ENCODE measurements around the gene KLF16.

KLF16 gene

GRCh38 chr19:1864480-1865171 is 1.2 kb upstream of the KLF16 start:
- ATAC-seq, result peak; percentile 47
- Mint-ChIP-seq H3K27ac (peak overlapping the region; percentile 65 to 94), H3K4me3 (peak overlapping the region; percentile 83 to 88), H3K27me3 (no peaks in the 10 kb centered on the region), H3K4me1 (peaks cover 63% of the 10 kb centered on the region), H3K9me3 (no peaks in the 10 kb centered on the region)
- peak; percentile 69 to 75 for DNase-seq

DNA sequence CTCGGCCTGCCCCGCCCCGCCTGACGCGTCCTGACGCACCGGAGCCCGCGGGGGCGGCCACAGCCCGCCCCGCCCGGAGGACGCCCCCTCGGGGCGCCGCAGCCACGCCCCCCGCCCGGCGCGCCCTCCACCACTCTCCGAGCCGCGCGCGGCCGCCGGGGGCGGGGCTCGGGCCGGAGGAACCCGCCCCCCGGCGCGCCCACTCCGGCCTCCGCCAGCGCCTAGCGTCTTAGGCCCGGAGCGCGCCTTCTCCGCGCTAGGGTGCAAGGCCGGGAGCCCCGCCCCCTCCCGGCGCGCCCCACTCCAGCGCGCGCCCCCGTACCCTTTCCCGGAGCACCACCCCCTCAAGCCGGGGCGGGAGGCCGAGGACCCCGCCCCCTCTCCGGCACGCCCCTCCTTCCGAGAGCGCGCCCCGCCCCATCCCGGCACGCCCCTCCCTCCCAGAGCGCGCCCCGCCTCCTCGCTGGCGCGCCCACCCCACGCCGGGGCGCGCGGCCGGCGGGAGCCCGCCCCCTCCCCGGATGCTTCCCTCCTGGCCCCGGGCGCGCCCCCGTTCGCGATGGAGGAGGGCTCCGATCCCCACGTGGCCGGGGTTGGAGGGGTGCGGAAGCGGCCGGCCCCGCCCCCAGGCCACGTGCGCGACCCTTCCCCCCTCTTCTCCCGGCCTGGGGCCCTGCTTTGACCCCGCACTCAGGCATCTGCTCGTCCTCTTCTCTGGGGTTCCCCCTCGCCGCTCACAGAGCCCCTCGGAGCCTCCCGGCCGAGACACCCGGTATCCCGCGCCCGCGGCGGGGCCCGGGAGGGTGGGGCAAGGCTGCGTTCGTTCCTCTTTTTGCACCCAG is 480 bp upstream of the KLF16 start:
- Mint-ChIP-seq H3K27me3 (no peaks in the 10 kb centered on the region), H3K4me1 (peaks cover 67% of the 10 kb centered on the region), H3K4me3 (peak overlapping the region; percentile 83 to 88), H3K27ac (peak overlapping the region; percentile 65 to 93), H3K9me3 (no peaks in the 10 kb centered on the region)
- DNase-seq (peak; percentile 94 to 95), ATAC-seq (peak; percentile 74)

DNA sequence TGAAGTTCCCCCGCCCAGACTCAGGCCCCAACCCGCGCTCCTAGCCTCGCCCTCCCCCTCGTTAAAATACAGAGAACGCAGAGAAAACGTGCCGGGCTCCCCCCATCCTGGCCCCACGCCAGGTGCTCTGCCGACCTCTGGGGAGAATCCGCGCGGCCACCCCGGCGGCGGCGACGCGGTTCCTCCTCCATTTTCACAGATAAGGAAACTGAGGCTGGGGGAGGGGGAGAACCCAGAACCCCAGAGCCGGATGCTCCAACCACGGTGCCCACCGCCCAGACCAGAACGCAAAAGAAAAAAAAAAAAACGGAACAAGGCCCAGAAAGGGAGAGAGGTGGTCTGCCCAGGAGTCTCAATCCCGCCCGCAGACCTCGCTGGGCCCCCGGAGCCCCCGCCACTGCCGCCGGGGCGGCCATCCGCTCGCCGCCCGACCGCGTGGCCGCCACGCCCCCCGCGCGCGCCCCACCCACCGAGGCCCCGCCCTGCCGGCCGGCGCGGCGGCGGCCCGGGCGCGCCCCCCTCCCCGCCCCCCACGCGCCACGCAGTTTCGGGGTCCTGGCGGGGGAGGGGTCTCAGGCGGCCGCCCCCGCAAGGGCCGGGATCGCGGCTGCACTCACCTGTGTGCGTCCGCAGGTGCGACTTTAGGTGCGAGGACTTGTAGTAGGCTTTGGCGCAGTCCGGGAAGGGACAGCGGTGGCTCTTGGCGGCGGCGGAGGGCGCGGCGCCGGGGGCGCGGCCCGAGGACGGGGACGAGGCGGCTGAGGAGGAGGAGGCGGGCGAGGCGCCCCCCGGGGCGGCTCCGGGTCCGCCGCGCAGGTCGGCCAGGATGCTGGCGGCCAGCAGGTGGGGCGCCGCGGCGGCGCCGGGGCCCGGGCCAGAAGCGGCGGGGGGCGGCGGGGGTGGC is 703 bp downstream of the KLF16 start:
- peak overlapping the region; percentile 95 to 99 for H3K27ac Mint-ChIP-seq
- H3K4me1 Mint-ChIP-seq, result peaks cover 70% of the 10 kb centered on the region
- no peaks in the 10 kb centered on the region for H3K27me3 Mint-ChIP-seq
- DNase-seq (peak; percentile 62 to 66), ATAC-seq (peak; percentile 2)
- no peaks in the 10 kb centered on the region for H3K9me3 Mint-ChIP-seq
- H3K4me3 Mint-ChIP-seq, result peak overlapping the region; percentile 97 to 99

- ATAC-seq (no peak), DNase-seq (no peak)
- no peaks in the 10 kb centered on the region for H3K9me3 Mint-ChIP-seq
- H3K27ac Mint-ChIP-seq, result peak overlapping the region; percentile 95 to 99
- H3K4me1 Mint-ChIP-seq, result peaks cover 71% of the 10 kb centered on the region
- no peaks in the 10 kb centered on the region for H3K27me3 Mint-ChIP-seq
- H3K4me3 Mint-ChIP-seq, result peak overlapping the region; percentile 97 to 99
These were observed 1.3 kb downstream of the KLF16 start for GRCh38 chr19:1862068-1862423.

- Mint-ChIP-seq H3K4me3 (peak overlapping the region; percentile 97 to 99), H3K27ac (peak overlapping the region; percentile 95 to 99), H3K4me1 (peaks cover 68% of the 10 kb centered on the region), H3K9me3 (no peaks in the 10 kb centered on the region), H3K27me3 (no peaks in the 10 kb centered on the region)
- DNase-seq, result no peak
- no peak for ATAC-seq
These were observed 1.8 kb downstream of the KLF16 start for GRCh38 chr19:1861599-1862031.

DNA sequence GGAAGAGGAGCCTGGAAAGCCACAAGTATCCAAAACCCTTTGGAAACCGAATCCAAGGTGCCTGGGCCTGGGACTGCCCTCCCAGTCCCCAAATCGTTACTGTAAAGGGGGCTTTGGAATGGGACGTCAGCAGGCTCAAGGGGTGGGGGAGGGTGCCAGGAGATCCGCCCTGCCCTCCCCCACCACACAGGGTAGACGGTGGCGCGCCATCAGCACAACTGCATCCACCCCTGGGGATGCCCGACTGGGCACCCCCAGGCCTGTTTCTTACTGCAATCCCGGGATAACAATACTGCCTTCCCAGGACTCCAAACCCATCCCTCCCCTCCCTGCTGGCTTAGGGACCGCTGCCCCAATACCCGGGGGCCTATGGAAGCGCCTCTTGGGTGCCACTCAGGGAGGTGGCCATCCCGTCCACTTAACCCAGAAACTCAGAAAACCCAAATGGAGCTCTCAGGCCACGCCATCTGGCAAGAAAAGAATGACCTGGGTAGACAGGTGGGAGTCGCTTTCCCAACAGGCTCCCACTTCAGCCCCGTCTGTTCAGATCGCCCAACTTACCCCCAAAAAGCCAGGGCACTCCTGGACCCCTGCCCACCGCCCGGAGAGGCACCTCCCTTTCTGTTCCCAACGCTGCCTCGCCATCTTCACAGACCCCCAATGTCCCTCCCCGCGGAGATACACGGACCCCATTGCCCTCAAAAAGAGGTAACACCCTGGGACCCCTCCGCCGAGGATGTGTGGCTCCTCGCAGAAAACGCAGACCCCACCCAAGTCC is 2.4 kb downstream of the KLF16 start:
- Mint-ChIP-seq H3K9me3 (no peaks in the 10 kb centered on the region), H3K27ac (peak overlapping the region in 1 of 2 donors; percentile 96)

GRCh38 chr19:1860042-1860775 is 3.2 kb downstream of the KLF16 start:
- no peaks in the 10 kb centered on the region for H3K9me3 Mint-ChIP-seq
- peak in 1 of 2 donors; percentile 61 for DNase-seq
- H3K27me3 Mint-ChIP-seq, result no peaks in the 10 kb centered on the region
- H3K4me1 Mint-ChIP-seq, result peaks cover 65% of the 10 kb centered on the region
- H3K27ac Mint-ChIP-seq, result no peak overlapping the region
- no peak for ATAC-seq
- peak overlapping the region; percentile 97 to 99 for H3K4me3 Mint-ChIP-seq

More for the DNA sequence above, 2.4 kb downstream of the KLF16 start:
- DNase-seq, result no peak
- no peak for ATAC-seq
- peak overlapping the region; percentile 97 to 99 for H3K4me3 Mint-ChIP-seq
- peaks cover 67% of the 10 kb centered on the region for H3K4me1 Mint-ChIP-seq
- H3K27me3 Mint-ChIP-seq, result no peaks in the 10 kb centered on the region

- H3K4me1 Mint-ChIP-seq, result peaks cover 70% of the 10 kb centered on the region
- H3K9me3 Mint-ChIP-seq, result no peaks in the 10 kb centered on the region
- ATAC-seq (no peak), DNase-seq (no peak)
- peak overlapping the region; percentile 3 to 80 for H3K27ac Mint-ChIP-seq
- H3K27me3 Mint-ChIP-seq, result no peaks in the 10 kb centered on the region
- H3K4me3 Mint-ChIP-seq, result peak overlapping the region; percentile 15 to 69
These were observed 4.0 kb downstream of the KLF16 start for GRCh38 chr19:1859331-1859781.

- Mint-ChIP-seq H3K4me3 (peak overlapping the region; percentile 39 to 60), H3K4me1 (peaks cover 78% of the 10 kb centered on the region), H3K27ac (peak overlapping the region; percentile 31 to 53), H3K9me3 (no peaks in the 10 kb centered on the region), H3K27me3 (no peaks in the 10 kb centered on the region)
- no peak for DNase-seq
- no peak for ATAC-seq
These were observed 4.8 kb downstream of the KLF16 start for GRCh38 chr19:1858412-1859081.

DNA sequence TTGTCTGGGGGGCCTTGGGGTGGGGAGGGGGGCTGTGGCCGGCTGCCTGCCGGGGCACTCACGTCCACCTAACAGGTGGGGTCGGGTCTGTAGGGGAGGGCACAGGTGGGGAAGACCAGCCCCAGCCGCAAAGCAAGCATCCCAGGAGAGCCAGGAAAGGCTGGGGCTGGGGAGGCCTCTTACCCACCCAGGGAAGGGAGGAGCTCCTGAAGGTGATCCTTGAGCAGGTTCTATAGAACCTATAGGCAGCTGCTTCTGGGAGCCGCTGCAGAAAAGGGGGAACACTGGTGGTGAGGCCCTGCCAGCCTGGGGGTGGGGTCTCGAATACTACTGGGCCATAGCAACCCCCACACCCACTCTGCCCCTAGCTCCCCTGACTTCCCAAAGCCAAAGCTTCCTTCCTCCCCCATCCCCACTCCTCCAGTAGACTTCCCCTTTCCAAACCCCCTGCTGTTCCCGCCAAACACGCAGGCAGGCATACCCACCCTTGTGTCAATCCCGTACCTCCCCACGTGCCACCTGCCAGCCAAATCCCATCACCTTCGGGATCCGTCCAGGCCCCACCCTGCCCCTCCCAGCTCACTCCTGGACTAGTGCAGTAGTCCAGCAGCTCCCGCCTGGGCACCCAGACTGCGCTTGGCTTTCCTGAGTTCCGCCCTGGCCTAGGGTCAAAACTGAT is 5.6 kb downstream of the KLF16 start:
- Mint-ChIP-seq H3K27me3 (no peaks in the 10 kb centered on the region), H3K27ac (no peak overlapping the region), H3K4me1 (peaks cover 86% of the 10 kb centered on the region), H3K4me3 (peak overlapping the region; percentile 73 to 78), H3K9me3 (no peaks in the 10 kb centered on the region)
- ATAC-seq (no peak), DNase-seq (no peak)

- peak overlapping the region; percentile 89 to 92 for H3K27ac Mint-ChIP-seq
- peak; percentile 48 to 60 for DNase-seq
- peak; percentile 33 for ATAC-seq
- no peaks in the 10 kb centered on the region for H3K27me3 Mint-ChIP-seq
- peaks cover 88% of the 10 kb centered on the region for H3K4me1 Mint-ChIP-seq
- H3K9me3 Mint-ChIP-seq, result no peaks in the 10 kb centered on the region
- peak overlapping the region; percentile 89 to 92 for H3K4me3 Mint-ChIP-seq
These were observed 6.4 kb downstream of the KLF16 start for GRCh38 chr19:1856698-1857603.

DNA sequence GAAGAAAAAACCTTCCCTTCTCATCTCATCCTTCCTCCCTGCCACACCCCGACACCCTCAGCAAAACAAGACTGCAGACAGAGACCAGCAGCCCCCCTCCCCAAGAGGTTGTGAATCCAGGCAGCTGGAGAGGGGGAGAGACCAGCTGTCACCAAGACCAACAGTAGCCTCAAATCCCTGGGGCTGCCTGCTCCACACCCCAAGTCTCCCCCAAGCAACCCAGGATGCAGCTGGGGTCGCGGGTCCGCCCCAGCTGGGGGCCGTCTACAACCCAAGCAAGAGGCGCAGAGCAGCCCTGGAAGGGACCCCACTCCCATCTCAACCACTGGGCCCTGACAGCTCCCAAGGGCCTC is 7.1 kb downstream of the KLF16 start:
- H3K4me3 Mint-ChIP-seq, result peak overlapping the region; percentile 89 to 92
- H3K4me1 Mint-ChIP-seq, result peaks cover 86% of the 10 kb centered on the region
- H3K9me3 Mint-ChIP-seq, result no peaks in the 10 kb centered on the region
- peak overlapping the region; percentile 89 to 92 for H3K27ac Mint-ChIP-seq
- ATAC-seq, result no peak
- DNase-seq, result no peak
- H3K27me3 Mint-ChIP-seq, result no peaks in the 10 kb centered on the region

Measured in stimulated activated naive CD8-positive, alpha-beta T cell treated with anti-CD3 and anti-CD28 coated beads, Interleukin-15, amount 100 ng/mL, for 72 hours (primary cell).